Measurements from ENCODE around the gene CNTN6. TPM values are rescaled to one million over a fixed set of nuclear protein-coding genes. Genes with fewer than 3 reads are reported as not detected.

CNTN6 gene
- total and polyA plus RNA-seq, 2 experiments from 2014 or later = not detected

- no peak for TF ChIP-seq NANOG (IDR thresholded peaks at IDR 0.05; ENCODE audit: borderline replicate concordance)
- TF ChIP-seq ZNF331 (CRISPR knock-in tag; IDR thresholded peaks at IDR 0.05; ENCODE audit: low read depth) = no peak
- no peak for TF ChIP-seq POLR2AphosphoS5 (IDR thresholded peaks at IDR 0.05; ENCODE audit: low read depth)
- no peak for TF ChIP-seq EZH2phosphoT487 (IDR thresholded peaks at IDR 0.05; ENCODE audit: unreplicated experiment)
- no peak for TF ChIP-seq ZNF114 (CRISPR knock-in tag; IDR thresholded peaks at IDR 0.05)
These were observed 86.3 kb downstream of the CNTN6 start (continued) for GRCh38 chr3:1179146-1179545.

- no peak overlapping the region for H3K27ac ChIP-seq (ENCODE audit: low read depth)
- peaks cover 24% of the 10 kb centered on the region for H3K4me1 ChIP-seq (ENCODE audit: insufficient read depth)
- TF ChIP-seq ZNF331 (CRISPR knock-in tag; IDR thresholded peaks at IDR 0.05; ENCODE audit: low read depth) (no peak), POLR2AphosphoS5 (IDR thresholded peaks at IDR 0.05; ENCODE audit: low read depth) (no peak), JUNB (IDR thresholded peaks at IDR 0.05; ENCODE audit: unreplicated experiment) (no peak), REST (IDR thresholded peaks at IDR 0.05; ENCODE audit: unreplicated experiment) (no peak)
- Mint-ChIP-seq H3K27ac (no peak overlapping the region), H3K9me3 (peaks cover 77% of the 10 kb centered on the region), H3K4me3 (no peak overlapping the region), H3K36me3 (ENCODE audit: low read depth) (peaks cover 17% of the 10 kb centered on the region; the same call in 2 of the 3 replicates), H3K27me3 (ENCODE audit: insufficient read depth, low read depth, poor library complexity) (peaks cover 1% of the 10 kb centered on the region), H3K4me1 (no peaks in the 10 kb centered on the region)
- no peaks in the 10 kb centered on the region for H4K20me1 ChIP-seq (replicated peaks; ENCODE audit: insufficient read depth)
- no peaks in the 10 kb centered on the region; the same call in 1 of the 2 replicates for H3K9me2 ChIP-seq (ENCODE audit: insufficient read depth)
- H3K79me2 ChIP-seq (replicated peaks; ENCODE audit: insufficient read depth) = no peaks in the 10 kb centered on the region
- H2AFZ ChIP-seq = no peak overlapping the region
- DNase-seq (ENCODE audit: low spot score) (no peak), ATAC-seq (no peak)
- H3K4me2 ChIP-seq = no peak overlapping the region
- H3K36me3 ChIP-seq (ENCODE audit: insufficient read depth) = no peaks in the 10 kb centered on the region
- H3K4me3 ChIP-seq = no peak overlapping the region
- no peaks in the 10 kb centered on the region for H3K27me3 ChIP-seq (ENCODE audit: insufficient read depth)
- H3F3A ChIP-seq (replicated peaks; ENCODE audit: low read depth) = no peaks in the 10 kb centered on the region
These were observed 90.7 kb downstream of the CNTN6 start for GRCh38 chr3:1183320-1184048.

- H3K27me3 ChIP-seq (ENCODE audit: insufficient read depth) = no peaks in the 10 kb centered on the region
- peaks cover 9% of the 10 kb centered on the region; the same call in 2 of the 3 replicates for H3K36me3 Mint-ChIP-seq (ENCODE audit: low read depth)
- H2AFZ ChIP-seq = no peak overlapping the region
- no peaks in the 10 kb centered on the region for H3K27me3 Mint-ChIP-seq (ENCODE audit: insufficient read depth, low read depth, poor library complexity)
- ATAC-seq (no peak), DNase-seq (ENCODE audit: low spot score) (no peak)
- no peak overlapping the region for H3K27ac ChIP-seq (ENCODE audit: low read depth)
- H3K4me3 Mint-ChIP-seq = no peak overlapping the region
- H3K4me2 ChIP-seq = no peak overlapping the region
- no peaks in the 10 kb centered on the region for H3K36me3 ChIP-seq (ENCODE audit: insufficient read depth)
- no peaks in the 10 kb centered on the region; the same call in 1 of the 2 replicates for H3K9me2 ChIP-seq (ENCODE audit: insufficient read depth)
- no peak overlapping the region for H3K27ac Mint-ChIP-seq
- no peaks in the 10 kb centered on the region for H3K79me2 ChIP-seq (replicated peaks; ENCODE audit: insufficient read depth)
- H3F3A ChIP-seq (replicated peaks; ENCODE audit: low read depth) = no peaks in the 10 kb centered on the region
- no peaks in the 10 kb centered on the region for H3K4me1 Mint-ChIP-seq
- H4K20me1 ChIP-seq (replicated peaks; ENCODE audit: insufficient read depth) = no peaks in the 10 kb centered on the region
- peaks cover 87% of the 10 kb centered on the region for H3K9me3 Mint-ChIP-seq
- peaks cover 16% of the 10 kb centered on the region for H3K4me1 ChIP-seq (ENCODE audit: insufficient read depth)
- no peak overlapping the region for H3K4me3 ChIP-seq
- TF ChIP-seq CREB1 (CRISPR knock-in tag; IDR thresholded peaks at IDR 0.05; ENCODE audit: low read depth) (no peak), REST (IDR thresholded peaks at IDR 0.05; ENCODE audit: unreplicated experiment) (no peak), POLR2AphosphoS5 (IDR thresholded peaks at IDR 0.05; ENCODE audit: low read depth) (no peak)
These were observed 97.7 kb downstream of the CNTN6 start for GRCh38 chr3:1190569-1190968.

Measured in GM23338 (cell line).